Activated T-helper 2 cell treated with anti-CD3 and anti-CD28 coated beads, Interferon-gamma antibody, Interleukin-2, Interleukin-4, amounts not matched to agents 10 μg/mL and 5 μg/mL and 100 μg/mL, durations not matched to agents 14 hours and 24 hours and 36 hours (primary cell): ENCODE data around the gene OXA1L. TPM values are rescaled to one million over a fixed set of nuclear protein-coding genes. Genes with fewer than 3 reads are reported as not detected.
"Not testable (repeated sequence)": the region's sequence is repeated elsewhere in the genome, so short reads cannot be mapped to it uniquely, and the experiment has no call there.

Experiments used
- DNase-seq: peaks from one replicate; pipeline ENCODE4 v3.0.0; 2021; ENCODE audit warnings: low spot score
- H3K27ac Mint-ChIP-seq: one replicate; pipeline ENCODE4 v1.8.0; 2021; ENCODE audit warnings: mixed read lengths
- H3K27me3 Mint-ChIP-seq: one replicate; pipeline ENCODE4 v1.8.0; 2021; ENCODE audit warnings: low read depth, mixed read lengths
- H3K36me3 Mint-ChIP-seq: one replicate; pipeline ENCODE4 v1.8.0; 2021; ENCODE audit warnings: low read depth, mixed read lengths
- H3K4me1 Mint-ChIP-seq: one replicate; pipeline ENCODE4 v1.8.0; 2021; ENCODE audit warnings: low read depth, mixed read lengths
- H3K4me3 Mint-ChIP-seq: one replicate; pipeline ENCODE4 v1.8.0; 2021; ENCODE audit warnings: low read depth, mild to moderate bottlenecking, moderate library complexity, mixed read lengths
- H3K9me3 Mint-ChIP-seq: one replicate; pipeline ENCODE4 v1.8.0; 2021; ENCODE audit warnings: mixed read lengths
- intact Hi-C: fragments of 100-400 bp; cut with micrococcal nuclease; formaldehyde crosslinking; loops from one replicate; pipeline ENCODE4 v1.15.1; 2023
- total RNA-seq: library from RNA; stranded (reverse); gene quantifications from 2 replicates; pipeline ENCODE4 v1.2.3, GENCODE V29; 2022

OXA1L gene
- total RNA-seq, 1 donor from 2014 or later: 114 TPM

- DNase-seq: no peak
- H3K36me3 Mint-ChIP-seq: no peaks in the 10 kb centered on the region
- H3K4me3 Mint-ChIP-seq: no peak overlapping the region
- no peaks in the 10 kb centered on the region for H3K9me3 Mint-ChIP-seq
- H3K27me3 Mint-ChIP-seq: peaks cover 18% of the 10 kb centered on the region
- peaks cover 5% of the 10 kb centered on the region for H3K4me1 Mint-ChIP-seq
- intact Hi-C loops: loop anchor here (2.0 kb wide), 1 partner anchor 61 kb away; no protein-coding TSS in a partner anchor
- H3K27ac Mint-ChIP-seq: no peak overlapping the region
Measured at GRCh38 chr14:22793976-22794375, 27.5 kb downstream of the OXA1L start.

GRCh38 chr14:22794551-22794951 lies 28.1 kb downstream of the OXA1L start:
- Mint-ChIP-seq H3K27me3 (peaks cover 20% of the 10 kb centered on the region), H3K36me3 (no peaks in the 10 kb centered on the region), H3K4me1 (peaks cover 5% of the 10 kb centered on the region), H3K27ac (no peak overlapping the region), H3K4me3 (no peak overlapping the region), H3K9me3 (no peaks in the 10 kb centered on the region)
- intact Hi-C loops: loop anchor here (2.0 kb wide), 1 partner anchor 62 kb away; no protein-coding TSS in a partner anchor
- no peak for DNase-seq

GRCh38 chr14:22796087-22796707 lies 29.7 kb downstream of the OXA1L start:
- no peak overlapping the region for H3K27ac Mint-ChIP-seq
- no peaks in the 10 kb centered on the region for H3K4me1 Mint-ChIP-seq
- intact Hi-C loops: no loop called here
- no peak overlapping the region for H3K4me3 Mint-ChIP-seq
- H3K27me3 Mint-ChIP-seq: peaks cover 26% of the 10 kb centered on the region
- H3K9me3 Mint-ChIP-seq: no peaks in the 10 kb centered on the region
- no peaks in the 10 kb centered on the region for H3K36me3 Mint-ChIP-seq
- no peak for DNase-seq

- no peaks in the 10 kb centered on the region for H3K9me3 Mint-ChIP-seq
- no peaks in the 10 kb centered on the region for H3K36me3 Mint-ChIP-seq
- intact Hi-C loops: no loop called here
- H3K27me3 Mint-ChIP-seq: peaks cover 26% of the 10 kb centered on the region
- H3K4me1 Mint-ChIP-seq: no peaks in the 10 kb centered on the region
- H3K27ac Mint-ChIP-seq: no peak overlapping the region
- no peak overlapping the region for H3K4me3 Mint-ChIP-seq
- DNase-seq: no peak
Measured at GRCh38 chr14:22797017-22797917, 30.8 kb downstream of the OXA1L start.

- Mint-ChIP-seq H3K36me3 (no peaks in the 10 kb centered on the region), H3K4me1 (no peaks in the 10 kb centered on the region), H3K27me3 (peaks cover 28% of the 10 kb centered on the region), H3K27ac (no peak overlapping the region), H3K4me3 (no peak overlapping the region), H3K9me3 (no peaks in the 10 kb centered on the region)
- no peak for DNase-seq
- intact Hi-C loops: no loop called here
Measured at GRCh38 chr14:22798528-22798927, 32.0 kb downstream of the OXA1L start.

GRCh38 chr14:22800346-22800745 lies 33.9 kb downstream of the OXA1L start:
- Mint-ChIP-seq H3K27me3 (peaks cover 33% of the 10 kb centered on the region), H3K27ac (no peak overlapping the region), H3K4me1 (no peaks in the 10 kb centered on the region), H3K9me3 (no peaks in the 10 kb centered on the region), H3K36me3 (no peaks in the 10 kb centered on the region), H3K4me3 (no peak overlapping the region)
- intact Hi-C loops: no loop called here
- DNase-seq: no peak

GRCh38 chr14:22801716-22802115 lies 35.2 kb downstream of the OXA1L start:
- H3K36me3 Mint-ChIP-seq: no peaks in the 10 kb centered on the region
- no peaks in the 10 kb centered on the region for H3K9me3 Mint-ChIP-seq
- no peak overlapping the region for H3K27ac Mint-ChIP-seq
- intact Hi-C loops: no loop called here
- no peaks in the 10 kb centered on the region for H3K4me1 Mint-ChIP-seq
- no peak for DNase-seq
- H3K27me3 Mint-ChIP-seq: peaks cover 27% of the 10 kb centered on the region
- H3K4me3 Mint-ChIP-seq: no peak overlapping the region

- Mint-ChIP-seq H3K36me3 (no peaks in the 10 kb centered on the region), H3K4me3 (no peak overlapping the region), H3K9me3 (no peaks in the 10 kb centered on the region), H3K4me1 (no peaks in the 10 kb centered on the region), H3K27me3 (peaks cover 23% of the 10 kb centered on the region), H3K27ac (no peak overlapping the region)
- no peak for DNase-seq
- intact Hi-C loops: no loop called here
Measured at GRCh38 chr14:22802860-22803686, 36.6 kb downstream of the OXA1L start.

- Mint-ChIP-seq H3K27ac (no peak overlapping the region), H3K4me3 (no peak overlapping the region), H3K27me3 (peaks cover 21% of the 10 kb centered on the region), H3K9me3 (no peaks in the 10 kb centered on the region), H3K4me1 (no peaks in the 10 kb centered on the region), H3K36me3 (no peaks in the 10 kb centered on the region)
- DNase-seq: no peak
- intact Hi-C loops: no loop called here
Measured at GRCh38 chr14:22803687-22803974, 37.1 kb downstream of the OXA1L start.

- H3K9me3 Mint-ChIP-seq, H3K36me3 Mint-ChIP-seq, H3K4me3 Mint-ChIP-seq, H3K27me3 Mint-ChIP-seq, DNase-seq, H3K4me1 Mint-ChIP-seq, intact Hi-C loops, H3K27ac Mint-ChIP-seq: not testable (repeated sequence)
Measured at GRCh38 chr14:22805235-22805634, 38.7 kb downstream of the OXA1L start.

GRCh38 chr14:22807432-22808087 lies 41.1 kb downstream of the OXA1L start:
- Mint-ChIP-seq H3K4me3 (no peak overlapping the region), H3K4me1 (peaks cover 3% of the 10 kb centered on the region), H3K36me3 (no peaks in the 10 kb centered on the region), H3K27me3 (peaks cover 10% of the 10 kb centered on the region), H3K27ac (no peak overlapping the region), H3K9me3 (no peaks in the 10 kb centered on the region)
- intact Hi-C loops: no loop called here
- no peak for DNase-seq

GRCh38 chr14:22808388-22809209 lies 42.1 kb downstream of the OXA1L start:
- intact Hi-C loops: no loop called here
- Mint-ChIP-seq H3K4me1 (peaks cover 3% of the 10 kb centered on the region), H3K27me3 (peaks cover 10% of the 10 kb centered on the region), H3K27ac (no peak overlapping the region), H3K4me3 (no peak overlapping the region), H3K9me3 (no peaks in the 10 kb centered on the region), H3K36me3 (no peaks in the 10 kb centered on the region)
- no peak for DNase-seq
